ENCODE data around the gene SLC37A1. TPM values are rescaled to one million over a fixed set of nuclear protein-coding genes. Genes with fewer than 3 reads are reported as not detected.

The SLC37A1 gene
- total RNA-seq, 1 donor from 2014 or later: 6.7 TPM

DNA sequence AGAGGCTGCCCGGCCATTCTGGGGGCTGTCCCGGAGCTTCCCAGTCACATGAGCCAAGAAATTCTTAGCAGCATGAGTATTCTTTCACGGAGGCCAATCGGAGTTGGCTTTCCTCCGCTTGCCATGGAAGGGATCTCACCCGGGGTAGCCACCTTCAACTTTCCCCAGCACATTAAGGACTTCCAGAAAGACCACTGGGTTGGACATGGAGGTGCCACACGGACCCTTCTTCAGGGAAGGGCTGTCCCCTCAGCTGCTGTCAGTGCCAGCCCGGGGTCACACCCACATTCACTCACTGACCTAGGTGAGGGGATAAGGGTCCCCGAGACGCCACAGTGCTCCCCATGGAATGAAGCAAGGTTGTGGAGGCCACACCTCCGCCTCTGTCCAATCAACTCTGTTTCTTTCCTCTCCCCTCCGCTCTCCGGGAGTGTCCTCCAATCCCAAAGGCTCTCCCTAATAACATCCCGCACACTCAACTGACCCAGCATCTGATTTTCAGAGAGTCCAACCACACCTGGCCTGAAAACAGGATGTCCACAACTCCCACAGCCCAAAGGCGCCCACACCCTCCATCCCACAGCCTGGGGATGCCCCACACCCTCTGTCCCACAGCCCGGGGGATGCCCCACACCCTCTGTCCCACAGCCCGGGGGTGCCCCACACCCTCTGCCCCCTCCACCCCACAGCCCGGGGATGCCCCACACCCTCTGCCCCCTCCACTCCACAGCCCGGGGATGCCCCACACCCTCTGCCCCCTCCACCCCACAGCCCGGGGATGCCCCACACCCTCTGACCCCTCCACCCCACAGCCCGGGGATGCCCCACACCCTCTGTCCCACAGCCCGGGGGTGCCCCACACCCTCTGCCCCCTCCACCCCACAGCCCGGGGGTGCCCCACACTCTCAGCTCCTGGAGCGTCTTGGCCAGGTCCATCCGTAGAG is 37.0 kb upstream of the SLC37A1 start:
- intact Hi-C loops (cut with DNase I): no loop called here
- DNase-seq (ENCODE audit: low spot score): peak; percentile 47

DNA sequence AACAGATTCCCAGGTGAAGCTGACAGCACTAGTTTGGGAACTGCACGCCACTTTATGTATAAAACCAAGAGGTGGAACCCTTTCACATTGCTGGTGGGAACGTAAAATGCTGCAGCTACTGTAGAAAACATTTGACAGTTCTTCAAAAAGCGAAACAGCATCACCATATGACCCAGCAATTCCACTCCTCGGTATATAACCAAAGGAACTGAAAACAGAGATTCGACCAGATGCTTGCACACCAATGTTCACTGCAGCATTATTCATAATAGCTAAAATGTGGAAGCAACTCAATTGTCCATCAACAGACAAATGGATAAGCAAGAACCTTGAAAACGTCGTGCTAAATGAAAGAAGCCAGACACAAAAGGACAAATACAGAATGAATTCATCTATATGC is 35.1 kb upstream of the SLC37A1 start:
- intact Hi-C loops (cut with DNase I): no loop called here
- no peak for DNase-seq (ENCODE audit: low spot score)

DNA sequence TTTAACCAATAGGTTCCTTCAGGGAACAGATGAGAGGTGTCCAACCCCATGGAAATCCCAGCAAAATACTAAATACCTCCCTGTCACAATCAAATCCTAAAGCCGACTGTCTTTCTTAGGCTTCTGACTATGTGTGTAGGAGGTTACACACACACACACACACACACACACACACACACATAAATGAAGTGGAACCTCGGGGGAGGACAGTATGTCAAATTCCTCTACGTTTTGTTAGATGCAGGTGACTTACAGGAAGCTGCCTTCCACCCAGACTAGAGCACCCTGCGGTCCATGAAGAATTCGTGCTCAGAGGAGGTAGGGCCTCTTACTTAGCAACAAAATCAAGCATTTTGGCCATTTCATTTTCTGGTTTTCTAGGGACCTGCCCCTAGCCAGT is 34.1 kb upstream of the SLC37A1 start:
- no peak for DNase-seq (ENCODE audit: low spot score)
- intact Hi-C loops (cut with DNase I): no loop called here

DNA sequence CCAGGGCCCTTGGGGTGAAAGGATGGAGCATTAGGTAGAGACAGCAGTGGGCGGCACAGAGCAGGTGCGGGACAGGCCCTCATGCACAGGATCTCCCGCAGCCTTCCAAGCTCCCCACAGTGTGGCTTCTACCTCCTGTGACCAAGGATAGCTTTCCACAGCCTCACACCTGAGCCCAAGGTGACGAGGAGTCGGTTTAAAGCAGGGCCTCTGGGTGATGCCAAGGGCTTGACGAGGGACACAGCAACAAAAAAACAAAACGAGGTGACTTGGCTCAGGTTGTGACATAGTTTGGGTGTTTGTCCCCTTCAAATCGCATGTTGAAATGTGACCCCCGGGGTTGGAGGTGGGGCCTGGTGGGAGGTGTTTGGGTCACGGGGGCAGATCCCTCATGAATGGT is 32.9 kb upstream of the SLC37A1 start:
- DNase-seq (ENCODE audit: low spot score): no peak
- intact Hi-C loops (cut with DNase I): no loop called here

DNA sequence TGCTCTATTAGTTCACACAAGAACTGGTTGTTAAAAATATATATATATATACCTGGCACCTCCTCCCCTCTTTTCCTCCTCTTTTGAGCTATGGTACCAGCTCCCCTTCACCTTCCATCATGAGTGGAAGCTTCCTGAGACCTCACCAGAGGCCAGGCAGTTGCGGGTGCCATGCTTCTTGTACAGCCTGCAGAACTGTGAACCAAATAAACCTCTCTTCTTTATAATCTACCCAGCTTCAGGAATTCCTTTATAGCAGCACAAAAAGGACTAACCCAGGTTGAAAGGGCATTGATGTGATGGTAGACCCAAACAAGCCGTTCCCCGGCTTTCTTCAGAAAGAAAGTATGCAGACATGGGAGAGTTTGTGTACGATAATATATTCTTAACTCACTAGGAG is 32.5 kb upstream of the SLC37A1 start:
- intact Hi-C loops (cut with DNase I): no loop called here
- DNase-seq (ENCODE audit: low spot score): no peak

DNA sequence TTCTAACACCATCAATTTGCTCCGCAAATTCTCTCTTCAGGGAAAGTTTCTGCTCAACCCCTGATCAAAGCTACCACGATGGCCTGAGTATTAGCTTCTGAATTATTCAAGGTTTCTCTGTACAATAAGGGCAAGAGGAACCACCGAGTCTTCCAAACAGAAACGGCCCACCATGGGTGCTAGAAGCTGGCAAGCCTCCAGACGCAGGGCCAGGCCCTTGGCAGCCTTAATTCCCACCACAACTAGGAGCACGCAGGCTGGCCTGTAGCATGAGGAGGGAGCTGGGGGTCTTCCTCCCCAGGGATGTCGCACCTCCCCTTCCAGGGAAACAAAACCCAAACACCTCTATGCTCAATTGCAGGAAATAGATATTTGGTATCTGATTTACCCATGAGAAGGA is 28.7 kb upstream of the SLC37A1 start:
- DNase-seq (ENCODE audit: low spot score): no peak
- intact Hi-C loops (cut with DNase I): no loop called here

DNA sequence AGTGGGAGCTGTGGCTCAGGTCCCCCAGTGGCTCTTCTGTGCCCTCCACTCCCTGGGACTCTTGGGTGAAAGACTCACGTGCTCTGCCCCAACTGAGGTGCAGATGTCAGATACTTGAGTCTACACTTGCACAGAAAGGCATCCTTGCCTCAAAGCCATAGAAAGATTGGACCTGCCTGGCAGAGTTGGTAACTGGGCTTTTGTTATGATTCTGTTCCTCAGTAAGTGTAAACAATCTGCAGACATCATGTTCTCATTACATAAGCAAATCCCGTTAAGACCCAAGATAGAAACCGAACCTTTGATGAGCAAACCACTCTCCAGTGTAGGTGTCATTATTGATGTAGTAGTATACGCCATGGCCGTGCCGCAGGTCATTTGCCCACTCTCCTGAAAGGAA is 27.6 kb upstream of the SLC37A1 start:
- no peak for DNase-seq (ENCODE audit: low spot score)
- intact Hi-C loops (cut with DNase I): no loop called here

DNA sequence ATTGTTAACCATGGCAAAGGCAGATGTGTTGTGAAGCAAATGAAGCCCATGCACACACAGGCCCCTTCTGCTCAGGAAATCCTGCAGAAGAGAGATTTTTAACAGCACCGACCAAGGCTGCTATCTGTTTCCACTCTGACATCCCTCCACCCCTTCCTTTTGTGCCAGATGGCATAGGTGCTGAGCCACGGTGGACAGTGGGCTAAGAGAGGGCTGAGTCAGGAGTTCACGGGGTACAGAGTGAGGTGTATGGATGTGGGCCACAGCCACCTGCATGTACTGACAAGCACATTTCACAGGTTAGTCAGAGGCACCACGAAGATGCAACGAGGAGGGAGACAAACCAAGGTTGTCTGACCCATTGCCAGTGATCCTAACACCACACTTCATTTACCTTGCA is 27.1 kb upstream of the SLC37A1 start:
- DNase-seq (ENCODE audit: low spot score): no peak
- intact Hi-C loops (cut with DNase I): no loop called here

DNA sequence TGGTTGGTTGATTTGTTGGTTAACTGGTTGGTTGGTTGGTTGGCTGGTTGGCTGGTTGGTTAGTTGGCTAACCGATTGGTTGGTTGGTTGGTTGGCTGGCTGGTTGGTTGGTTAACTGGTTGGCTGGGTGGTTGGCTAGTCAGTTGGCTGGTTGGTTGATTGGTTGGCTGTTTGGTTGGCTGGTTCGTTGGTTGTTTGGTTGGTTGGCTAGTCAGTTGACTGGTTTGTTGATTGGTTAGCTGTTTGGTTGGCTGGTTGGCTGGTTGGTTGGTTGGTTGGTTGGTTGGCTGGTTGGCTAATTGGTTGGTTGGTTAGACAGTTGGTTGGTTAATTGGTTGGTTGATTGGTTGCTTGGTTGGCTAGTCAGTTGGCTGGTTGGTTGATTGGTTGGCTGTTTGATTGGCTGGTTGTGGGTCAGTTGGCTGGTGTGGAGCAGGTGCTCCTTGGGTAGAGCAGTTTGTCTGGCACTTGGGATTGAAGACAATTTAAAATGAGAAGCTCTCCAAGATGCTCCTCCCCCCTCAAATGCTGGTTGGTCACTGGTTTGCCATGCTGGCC is 24.6 kb upstream of the SLC37A1 start:
- intact Hi-C loops (cut with DNase I): no loop called here
- no peak for DNase-seq (ENCODE audit: low spot score)

DNA sequence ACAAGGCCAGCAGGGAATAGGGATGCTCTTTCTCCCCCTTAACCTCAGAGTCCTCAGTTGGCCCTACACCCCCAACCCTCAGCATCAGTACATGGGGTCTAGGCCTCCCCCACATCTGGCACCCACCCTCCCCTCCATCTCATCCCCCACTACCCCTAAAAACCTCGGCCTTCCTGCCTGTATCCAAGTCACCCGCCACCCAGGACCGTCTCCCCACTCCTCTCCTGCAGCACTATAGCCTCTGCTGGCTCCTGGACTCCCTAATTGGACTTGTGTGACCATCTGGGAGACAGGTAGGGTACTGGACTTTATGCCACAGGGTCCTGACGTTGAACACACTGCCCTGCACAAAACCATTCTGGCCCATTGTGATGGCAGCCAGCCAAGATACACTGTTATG is 23.7 kb upstream of the SLC37A1 start:
- DNase-seq (ENCODE audit: low spot score): no peak
- intact Hi-C loops (cut with DNase I): loop anchor here (10.0 kb wide), 1 partner anchor 345 kb away; no protein-coding TSS in a partner anchor

DNA sequence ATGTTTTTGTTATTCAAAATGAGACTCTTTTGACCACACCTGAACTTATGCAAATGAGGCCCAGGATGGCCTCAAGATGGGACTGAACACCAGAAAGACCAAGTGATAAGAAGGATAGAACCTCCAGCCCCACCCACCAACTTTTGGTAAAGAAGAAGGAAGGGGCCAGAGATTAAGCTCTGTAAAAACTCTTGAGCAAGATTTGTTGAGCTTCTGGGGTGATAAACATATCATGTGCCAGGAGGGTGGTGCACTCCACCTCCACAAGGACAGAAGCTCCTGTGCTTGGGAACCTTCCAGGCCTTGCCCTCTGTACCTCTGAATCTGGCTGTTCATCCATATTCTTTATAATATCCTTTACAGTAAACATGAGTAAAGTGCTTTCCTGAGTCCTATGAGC is 22.9 kb upstream of the SLC37A1 start:
- intact Hi-C loops (cut with DNase I): loop anchor here (10.0 kb wide), 1 partner anchor 346 kb away; no protein-coding TSS in a partner anchor
- no peak for DNase-seq (ENCODE audit: low spot score)

DNA sequence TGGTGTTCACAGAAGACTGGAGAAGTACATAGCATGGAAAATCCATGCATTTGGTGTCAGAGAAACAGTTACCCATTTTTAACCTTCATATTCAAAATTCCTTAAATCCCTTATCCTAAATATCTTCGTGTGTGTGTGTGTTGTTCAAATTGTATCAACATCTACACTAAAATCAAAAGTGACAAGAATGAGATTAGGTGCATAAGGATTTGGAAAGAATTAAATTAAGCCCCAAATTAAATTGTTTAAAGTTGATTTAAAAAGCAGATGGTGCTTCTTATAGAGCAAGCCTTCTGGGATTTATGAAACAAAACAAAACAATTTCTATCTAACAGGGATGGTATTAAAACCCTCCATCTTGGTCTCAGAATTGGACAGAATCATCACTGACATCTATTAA is 22.3 kb upstream of the SLC37A1 start:
- intact Hi-C loops (cut with DNase I): loop anchor here (10.0 kb wide), 1 partner anchor 347 kb away; no protein-coding TSS in a partner anchor
- no peak for DNase-seq (ENCODE audit: low spot score)

DNA sequence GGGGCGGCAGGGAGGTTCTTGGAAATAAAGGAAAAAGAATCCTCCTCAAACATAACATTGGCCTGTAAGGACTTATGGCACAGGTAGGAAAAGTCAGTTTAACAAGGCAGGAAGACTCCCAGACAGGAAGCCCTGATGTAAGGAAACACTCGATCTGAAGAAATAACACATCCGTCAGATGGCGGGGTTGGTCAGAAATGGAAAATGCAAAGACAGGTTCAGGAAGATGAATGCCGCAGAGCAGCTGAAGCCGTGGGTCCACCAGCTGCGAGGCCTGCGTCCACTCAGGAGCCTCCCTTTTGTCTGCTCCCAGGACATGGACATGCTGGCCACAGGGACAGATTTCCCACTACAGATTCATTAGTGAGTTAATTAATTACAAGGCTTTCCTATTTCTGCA is 21.5 kb upstream of the SLC37A1 start:
- intact Hi-C loops (cut with DNase I): loop anchor here (10.0 kb wide), 1 partner anchor 347 kb away; no protein-coding TSS in a partner anchor
- DNase-seq (ENCODE audit: low spot score): no peak

DNA sequence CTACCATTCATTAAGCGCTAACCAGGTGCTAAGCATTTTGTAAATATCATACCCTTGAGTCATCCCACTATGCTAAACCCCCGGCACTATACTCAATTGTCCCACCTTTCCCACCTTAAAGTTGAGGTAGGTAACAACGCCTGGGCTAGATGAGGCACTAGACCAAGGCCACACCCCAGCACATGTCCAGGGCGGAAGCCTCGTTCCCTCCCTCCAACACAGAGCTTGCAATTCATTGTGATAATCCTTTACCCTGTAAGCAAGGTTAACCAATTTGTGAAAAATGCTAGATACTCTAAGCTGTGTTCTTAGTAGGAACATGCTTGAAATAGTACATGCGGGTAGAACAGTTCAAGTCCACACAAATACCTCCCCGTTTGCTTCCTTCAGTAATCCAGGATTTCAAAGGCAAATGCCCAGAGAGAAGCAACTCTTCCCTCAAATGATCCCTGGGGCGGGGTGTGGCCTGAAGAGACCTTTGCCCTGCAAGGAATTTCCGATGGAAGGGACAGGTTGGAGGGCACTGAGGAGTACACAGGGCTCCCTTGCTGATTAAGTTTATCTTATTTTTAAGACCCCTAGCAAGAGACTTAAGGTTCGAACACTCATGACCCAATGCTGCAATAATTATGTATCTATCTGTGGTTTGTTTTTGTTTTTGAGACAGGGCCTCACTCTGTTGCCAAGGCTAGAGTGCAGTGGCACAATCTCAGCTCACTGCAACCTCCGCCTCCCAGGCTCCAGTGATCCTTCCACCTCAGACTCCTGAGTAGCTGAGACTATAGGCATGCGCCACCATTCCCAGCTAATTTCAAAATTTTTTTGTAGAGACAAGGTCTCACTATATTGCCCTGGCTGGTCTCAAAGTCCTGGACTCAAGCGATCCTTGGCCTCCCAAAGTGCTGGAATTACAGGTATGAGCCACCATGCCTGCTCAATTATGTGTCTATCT is 20.3 kb upstream of the SLC37A1 start:
- no peak for DNase-seq (ENCODE audit: low spot score)

DNA sequence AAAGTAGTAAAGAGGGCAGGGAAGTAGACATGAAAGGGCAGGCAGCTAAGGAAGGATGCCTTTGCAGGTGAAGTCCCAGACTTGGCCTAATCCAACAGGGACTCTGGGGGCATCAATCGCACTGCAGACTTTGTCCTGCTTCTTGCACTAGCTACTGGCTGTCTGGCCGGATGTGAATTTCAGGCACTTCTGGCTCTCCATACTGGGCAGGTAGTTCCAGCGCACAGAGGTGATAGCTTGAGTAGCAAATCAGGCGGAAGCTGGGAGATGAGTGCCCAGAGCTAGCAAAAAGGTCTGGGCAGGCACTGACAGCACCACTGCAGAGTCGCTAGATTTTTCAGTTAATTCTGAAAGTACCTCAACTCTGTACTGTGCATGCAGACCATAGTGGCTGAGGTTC is 18.6 kb upstream of the SLC37A1 start:
- DNase-seq (ENCODE audit: low spot score): no peak
- intact Hi-C loops (cut with DNase I): loop anchor here (10.0 kb wide), 1 partner anchor 350 kb away; no protein-coding TSS in a partner anchor

More for the DNA sequence above, 20.3 kb upstream of the SLC37A1 start:
- intact Hi-C loops (cut with DNase I): loop anchor here (10.0 kb wide), 1 partner anchor 349 kb away; no protein-coding TSS in a partner anchor

DNA sequence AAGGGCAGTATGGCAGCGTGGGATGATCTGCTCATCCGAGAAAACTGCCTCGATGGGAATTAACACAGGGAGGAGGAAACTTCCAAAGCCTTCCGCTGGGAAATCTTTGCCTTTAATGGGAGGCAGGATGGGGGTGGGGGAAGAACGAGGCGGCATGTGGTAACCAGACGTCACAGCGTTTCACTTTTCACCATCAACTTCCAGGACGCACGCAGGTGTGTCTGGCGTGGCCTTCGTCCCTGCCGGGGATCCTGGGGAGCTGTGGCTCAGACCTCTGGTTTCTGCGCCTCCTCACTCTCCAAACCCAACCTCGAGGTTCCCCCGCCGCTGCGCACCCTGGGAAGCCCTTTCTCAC is 17.9 kb upstream of the SLC37A1 start:
- DNase-seq (ENCODE audit: low spot score): no peak
- intact Hi-C loops (cut with DNase I): loop anchor here (10.0 kb wide), 1 partner anchor 351 kb away; no protein-coding TSS in a partner anchor

DNA sequence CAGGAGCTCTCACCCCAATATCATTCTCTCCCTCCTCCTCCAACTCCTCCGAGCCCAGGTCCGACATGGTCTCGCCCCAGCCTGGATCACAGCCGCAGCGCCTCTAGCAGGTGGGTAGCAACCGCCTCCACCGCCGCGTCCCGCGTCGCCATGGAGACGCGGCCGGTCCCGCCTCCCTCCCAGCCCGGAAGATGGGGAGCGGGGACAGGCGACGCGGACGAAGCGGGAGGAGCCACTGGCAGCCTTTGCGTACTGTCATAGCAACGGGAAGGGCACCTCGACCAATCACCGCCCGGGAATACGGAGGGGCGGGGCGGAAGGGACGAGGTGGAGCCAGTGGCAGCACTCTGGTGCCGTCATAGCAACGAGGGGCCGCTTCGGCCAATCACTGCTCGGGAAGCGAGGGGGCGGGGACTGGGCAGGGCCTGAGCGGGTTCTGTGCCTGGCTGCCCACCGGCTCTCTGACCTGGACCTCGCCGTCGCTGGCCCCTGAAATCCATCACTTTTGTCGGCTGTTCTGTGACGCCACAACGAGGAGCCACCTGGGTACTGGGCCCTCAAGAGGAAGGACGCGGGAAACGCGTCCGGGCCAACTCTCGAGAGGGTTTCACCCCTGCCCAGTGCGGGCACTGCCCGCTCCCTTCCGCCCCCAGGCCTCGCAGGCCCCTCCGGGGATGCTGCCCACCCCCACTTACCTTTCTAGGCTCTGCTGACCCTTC is 17.4 kb upstream of the SLC37A1 start, which contains the start of gene RSPH1:
Gene RSPH1 (minus strand): TSS at position 105 of the 719 bp plus-strand sequence. CDS start 38 bp downstream, at position 67.
- intact Hi-C loops (cut with DNase I): loop anchor here (10.0 kb wide), 1 partner anchor 351 kb away; no protein-coding TSS in a partner anchor
- DNase-seq (ENCODE audit: low spot score): peak; percentile 100

DNA sequence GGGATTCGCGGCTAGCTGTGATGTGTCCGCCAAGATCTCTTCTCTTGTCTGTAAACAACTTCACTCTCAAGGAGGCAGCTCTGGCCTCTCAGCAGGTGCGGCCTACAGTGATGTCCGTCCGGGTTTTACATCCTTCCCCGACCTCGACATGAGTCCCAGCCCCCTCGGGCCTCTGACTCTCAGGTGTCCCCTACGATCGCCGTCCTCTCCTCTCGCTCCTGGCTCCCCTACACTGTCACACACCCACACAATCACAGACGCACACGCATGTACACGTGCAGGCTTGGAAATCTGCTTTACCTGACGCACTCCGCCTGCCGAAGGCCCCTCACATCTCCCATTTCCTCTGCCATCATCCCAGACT is 16.8 kb upstream of the SLC37A1 start:
- no peak for DNase-seq (ENCODE audit: low spot score)
- intact Hi-C loops (cut with DNase I): loop anchor here (10.0 kb wide), 1 partner anchor 352 kb away; no protein-coding TSS in a partner anchor

DNA sequence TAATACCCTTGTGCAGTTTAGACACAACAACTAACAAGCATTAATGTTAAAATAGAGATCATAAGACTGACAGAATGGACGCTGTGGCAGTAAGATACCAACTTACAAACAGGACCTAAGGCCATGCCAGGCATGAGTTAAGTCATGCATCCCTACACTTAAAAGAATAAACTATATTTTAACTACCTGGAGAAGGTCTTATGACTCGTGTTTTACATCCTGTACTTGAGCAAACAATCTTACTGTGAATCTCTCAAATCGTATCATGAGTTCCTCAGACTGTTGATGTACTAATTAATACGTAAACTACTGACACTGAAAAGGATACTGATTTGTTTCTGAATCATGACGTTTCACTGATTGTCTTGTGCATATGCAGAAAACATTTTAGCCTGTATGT is 15.6 kb upstream of the SLC37A1 start:
- intact Hi-C loops (cut with DNase I): loop anchor here (10.0 kb wide), 1 partner anchor 353 kb away; no protein-coding TSS in a partner anchor
- DNase-seq (ENCODE audit: low spot score): no peak

Measured in cardiac septum (tissue), 1 donor.